ENCODE results near the gene TIMM23B.
"Not testable (repeated sequence)": the region's sequence is repeated elsewhere in the genome, so short reads cannot be mapped to it uniquely, and the experiment has no call there.

TIMM23B gene

DNA sequence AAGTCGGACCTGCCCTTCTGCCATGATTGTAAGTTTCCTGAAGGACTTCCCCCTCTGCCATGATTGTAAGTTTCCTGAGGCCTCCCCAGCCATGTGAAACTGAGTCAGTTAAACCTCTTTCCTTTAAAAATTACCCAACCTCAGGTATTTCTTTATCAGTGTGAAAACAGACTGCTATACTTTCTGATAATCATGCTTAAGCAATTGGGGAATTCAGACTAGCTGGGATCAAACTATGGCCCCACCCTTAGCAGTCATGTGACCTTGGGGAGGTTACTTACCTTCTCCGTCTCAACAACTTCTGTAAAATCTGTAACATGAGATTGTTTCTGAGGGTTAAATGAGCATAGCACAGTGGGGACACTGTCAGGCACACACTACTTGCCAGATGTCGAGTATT is 45.4 kb downstream of the TIMM23B start:
- not testable (repeated sequence) for DNase-seq

DNA sequence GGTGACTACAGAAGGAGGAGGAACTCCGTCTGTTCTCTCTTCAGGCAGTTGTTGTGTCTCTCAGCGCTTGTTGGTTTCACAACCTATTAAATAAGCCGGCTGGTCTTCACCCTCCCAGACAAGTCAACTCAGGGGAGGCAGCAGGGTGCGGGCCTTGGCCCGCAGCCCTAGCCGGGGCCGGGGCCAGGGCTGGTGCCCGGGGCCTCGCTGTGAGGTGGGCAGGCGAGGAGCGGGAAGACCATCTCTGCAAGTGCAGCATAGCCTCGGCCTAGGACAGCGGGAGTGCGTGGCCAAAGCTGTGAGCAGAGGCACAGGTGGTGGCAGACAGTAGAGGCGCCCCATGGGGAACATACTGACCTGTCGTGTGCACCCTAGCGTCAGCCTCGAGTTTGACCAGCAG is 46.5 kb downstream of the TIMM23B start, which contains the start of gene AGAP6:
Gene AGAP6, plus strand, starts transcription at position 31 of the 400 bp plus-strand sequence. Its CDS starts 310 bp downstream, at position 341.
- not testable (repeated sequence) for DNase-seq

DNA sequence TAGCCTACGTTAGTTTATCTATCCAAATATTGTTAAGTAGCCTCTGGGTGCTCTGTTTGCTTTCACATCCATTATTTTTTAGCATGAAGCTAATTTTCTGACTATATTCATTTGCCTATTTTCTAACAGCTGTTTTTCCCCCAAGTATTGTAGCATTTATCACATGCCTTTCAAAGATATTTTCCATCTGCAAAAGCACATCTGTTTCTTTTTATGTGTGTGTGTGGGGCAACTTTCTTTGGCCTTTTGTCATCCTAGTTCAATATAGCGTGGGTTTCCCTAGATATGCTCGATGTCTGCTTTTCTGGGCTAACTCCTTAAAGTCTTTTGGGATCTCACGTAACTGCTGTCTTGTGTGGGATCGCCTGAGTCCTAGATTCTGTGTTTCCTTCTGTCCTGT is 53.5 kb downstream of the TIMM23B start:
- DNase-seq, result not testable (repeated sequence)

DNA sequence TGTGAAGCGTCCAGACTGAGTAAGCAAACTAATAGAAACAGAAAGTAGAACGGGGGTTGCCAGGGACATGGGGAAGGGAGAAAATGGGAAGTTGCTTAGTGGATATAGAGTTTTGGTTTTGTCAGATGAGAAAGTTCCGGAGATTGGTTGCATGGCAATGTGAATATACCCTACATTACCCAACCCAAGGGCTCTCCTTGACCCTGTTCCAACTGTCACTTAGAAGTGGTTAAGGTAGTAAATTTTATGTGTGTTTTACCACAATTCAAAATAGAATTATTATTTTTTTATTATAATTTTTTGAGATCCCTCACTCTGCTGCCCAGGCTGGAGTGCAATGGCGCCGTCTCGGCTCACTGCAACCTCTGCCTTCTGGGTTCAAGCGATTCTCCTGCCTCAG is 72.2 kb downstream of the TIMM23B start:
- not testable (repeated sequence) for DNase-seq

DNA sequence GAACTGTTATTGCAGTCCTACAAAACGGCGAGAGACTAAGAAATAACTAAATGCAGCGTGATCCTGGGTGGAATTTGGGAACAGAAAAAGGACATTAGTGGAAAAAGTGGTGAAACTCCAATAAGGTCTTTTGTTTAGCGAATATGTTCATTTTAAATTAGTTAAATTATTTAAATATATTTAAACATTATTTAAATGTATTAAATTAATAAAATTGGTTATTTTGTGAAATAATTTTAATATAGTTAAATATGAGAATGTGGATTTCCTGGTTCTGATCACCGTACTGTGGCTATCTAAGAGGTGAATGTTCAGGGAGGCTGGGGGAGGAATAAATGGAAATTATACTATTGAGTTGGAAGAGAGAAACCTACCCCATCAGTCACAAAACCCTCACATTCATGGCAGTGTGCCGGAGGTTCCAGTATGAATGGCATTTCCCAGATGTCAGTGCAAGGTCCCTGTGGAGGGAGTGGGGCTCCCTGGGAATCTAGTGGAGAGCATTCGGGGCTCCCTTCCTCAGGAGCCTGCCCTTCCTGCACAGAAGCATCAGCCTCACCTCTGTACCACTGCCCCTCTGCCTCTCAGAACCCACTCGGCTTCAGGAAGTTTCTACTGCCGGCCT is 73.9 kb downstream of the TIMM23B start:
- not testable (repeated sequence) for DNase-seq

DNA sequence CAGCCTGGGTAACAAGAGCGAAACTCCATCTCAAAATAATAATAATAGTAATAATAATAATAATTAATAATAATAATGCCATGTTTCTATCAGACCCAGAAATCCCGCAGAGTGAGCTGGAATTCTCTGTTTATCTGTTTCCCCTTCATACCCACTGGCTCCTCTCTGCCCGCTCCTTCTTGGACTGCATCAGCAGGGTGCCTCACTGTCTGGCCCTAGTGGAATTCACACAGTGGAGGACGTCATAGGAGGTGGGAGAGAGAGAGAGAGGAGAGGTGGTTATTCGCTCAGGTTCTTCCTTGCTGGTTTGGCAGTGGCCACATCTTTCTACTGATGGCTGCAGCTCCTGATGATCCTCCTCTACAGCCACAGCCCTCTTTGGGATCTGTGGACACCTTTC is 75.1 kb downstream of the TIMM23B start:
- DNase-seq, result not testable (repeated sequence)

DNA sequence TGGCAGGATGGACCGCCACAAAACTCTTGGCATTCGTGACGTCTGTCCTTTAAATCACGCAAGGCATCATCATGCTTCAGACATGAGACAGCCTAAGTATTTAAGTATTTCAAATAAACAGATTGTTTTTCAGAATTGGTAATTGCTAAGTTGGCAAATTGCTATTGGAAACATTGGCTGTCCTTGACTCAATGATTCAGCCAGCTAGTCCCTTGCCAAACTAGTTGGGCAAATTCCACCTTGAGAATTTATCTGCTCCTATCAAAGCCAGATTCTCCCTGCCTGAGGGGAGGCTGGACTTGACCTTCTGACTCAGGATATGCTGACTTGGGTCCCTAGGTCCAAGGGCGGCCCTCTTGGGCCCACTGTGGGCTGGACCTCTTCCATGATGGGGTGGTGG is 75.8 kb downstream of the TIMM23B start:
- not testable (repeated sequence) for DNase-seq

DNA sequence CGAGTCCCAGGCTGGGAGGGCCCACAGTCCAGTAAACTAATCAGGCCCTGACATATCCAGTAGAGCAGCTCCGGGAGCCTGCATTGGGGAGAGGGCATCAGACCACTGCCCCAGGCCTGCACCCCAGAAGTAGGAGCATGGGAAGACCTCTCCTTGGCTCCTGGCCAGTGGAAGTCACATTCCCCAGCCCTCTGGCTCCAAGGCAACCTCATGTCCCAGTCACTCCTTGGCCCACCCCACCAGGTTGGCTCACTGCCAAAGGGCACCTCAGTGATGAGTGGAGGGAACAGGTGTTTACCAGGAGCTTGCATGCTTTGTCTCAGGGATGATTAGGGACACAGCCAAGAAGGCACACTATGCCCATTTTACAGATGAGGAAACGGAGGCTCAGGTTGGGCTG is 77.4 kb downstream of the TIMM23B start:
- not testable (repeated sequence) for DNase-seq

DNA sequence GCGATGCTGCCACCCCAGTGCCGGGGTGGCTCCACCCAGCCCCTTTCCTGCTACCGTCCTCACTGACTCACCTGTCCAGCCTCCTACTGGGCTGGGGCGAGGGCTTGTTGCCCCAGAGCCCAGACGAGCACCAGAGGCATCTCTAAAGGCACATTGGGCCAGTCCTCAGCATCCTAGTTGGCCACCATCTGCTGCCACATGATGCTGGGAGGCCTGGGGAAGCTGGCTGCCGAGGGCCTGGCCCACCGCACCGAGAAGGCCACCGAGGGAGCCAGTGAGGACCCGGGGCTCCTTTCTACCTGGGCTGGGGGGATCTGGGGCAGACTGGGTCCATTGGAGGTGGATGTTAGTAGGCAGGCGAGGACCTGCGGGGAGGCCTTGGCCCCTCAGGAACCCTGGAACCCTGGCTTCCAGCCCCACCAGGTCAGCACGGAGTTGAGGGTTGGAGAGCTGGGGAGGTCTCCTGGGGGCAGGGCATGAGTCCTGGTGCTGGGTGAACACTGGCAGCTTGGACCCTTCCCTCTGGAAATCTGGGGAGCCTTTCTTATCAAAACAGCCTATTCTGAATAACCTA is 78.7 kb downstream of the TIMM23B start:
- not testable (repeated sequence) for DNase-seq

DNA sequence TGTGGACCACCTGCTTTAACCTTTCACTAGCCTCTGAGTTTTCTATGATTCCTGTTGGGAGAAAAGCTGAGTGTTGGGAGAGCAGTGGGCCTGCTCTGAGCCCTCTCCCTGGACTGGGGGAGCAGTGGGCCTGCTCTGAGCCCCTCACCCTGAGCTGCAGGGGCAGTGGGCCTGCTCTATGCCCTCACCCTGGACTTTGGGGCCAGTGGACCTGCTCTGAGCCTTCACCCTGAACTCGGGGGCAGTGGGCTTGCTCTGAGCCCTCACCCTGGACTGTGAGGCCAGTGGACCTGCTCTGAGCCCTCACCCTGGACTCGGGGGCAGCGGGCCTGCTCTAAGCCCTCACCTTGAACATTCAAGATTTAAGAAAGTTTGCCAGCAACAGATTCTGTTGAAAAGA is 79.8 kb downstream of the TIMM23B start:
- no peak for DNase-seq
